NCI-H2107 treated with DMSO at 0.1 percent for 48 hours (cell line): Measurements from ENCODE around the gene PPP1R14B.

ENCODE experiments used
- DNase-seq: peaks from one replicate; lab custom pipeline; 2025; ENCODE audit not compliant: unreplicated experiment; lab: John Stamatoyannopoulos, UW

PPP1R14B gene

GRCh38 chr11:64281957-64282770 is 35.4 kb upstream of the PPP1R14B start:
- no peak for DNase-seq

GRCh38 chr11:64278576-64279190 is 31.9 kb upstream of the PPP1R14B start:
- DNase-seq, result no peak

GRCh38 chr11:64276653-64277431 is 30.1 kb upstream of the PPP1R14B start:
- DNase-seq, result no peak

- DNase-seq, result no peak
These were observed 29.1 kb upstream of the PPP1R14B start for GRCh38 chr11:64275841-64276240.

- DNase-seq, result no peak
These were observed 28.5 kb upstream of the PPP1R14B start for GRCh38 chr11:64275031-64275800.

- peak; percentile 97 for DNase-seq
These were observed 22.9 kb upstream of the PPP1R14B start for GRCh38 chr11:64269540-64270220.

GRCh38 chr11:64268893-64269539 is 22.3 kb upstream of the PPP1R14B start:
- DNase-seq, result no peak

- no peak for DNase-seq
These were observed 21.5 kb upstream of the PPP1R14B start for GRCh38 chr11:64268025-64268892.

- DNase-seq, result no peak
These were observed 20.6 kb upstream of the PPP1R14B start for GRCh38 chr11:64267207-64267945.

- DNase-seq, result no peak
These were observed 19.6 kb upstream of the PPP1R14B start for GRCh38 chr11:64266339-64266738.

GRCh38 chr11:64265176-64266160 is 18.7 kb upstream of the PPP1R14B start:
- DNase-seq, result no peak

GRCh38 chr11:64264371-64264852 is 17.7 kb upstream of the PPP1R14B start:
- peak; percentile 51 for DNase-seq

- DNase-seq, result no peak
These were observed 17.2 kb upstream of the PPP1R14B start for GRCh38 chr11:64263947-64264317.

GRCh38 chr11:64263021-64263946 is 16.5 kb upstream of the PPP1R14B start:
- DNase-seq, result no peak

- no peak for DNase-seq
These were observed 15.7 kb upstream of the PPP1R14B start for GRCh38 chr11:64262271-64263002.
